HepG2 (cell line): ENCODE measurements around the gene DUSP8. TPM values are rescaled to one million over a fixed set of nuclear protein-coding genes. Genes with fewer than 3 reads are reported as not detected.
A peak's percentile ranks its signal among the peaks of the same experiment; 100 is the strongest.

Source experiments
- ATAC-seq: fragments of 200-7000 bp; cut with Tn5 transposase; 3 replicates; pipeline ENCODE4 v1.9.1; 2020; ENCODE audit warnings: mild to moderate bottlenecking, moderate library complexity
- BruUV-seq: library from RNA; stranded (reverse); fragments of 400-500 nt; replicated peaks from 2 replicates; lab custom pipeline; 2021; lab: Mats Ljungman, UMichigan
- CTCF ChIA-PET: fragments of 300-600 bp; formaldehyde crosslinking; extraction: SDS; loops from one replicate; lab custom pipeline; 2021; ENCODE audit warnings: low total read pairs, inconsistent platforms, low intra/inter-chr PET ratio; lab: Yijun Ruan, JAX
- POLR2A ChIA-PET: fragments of 350-600 bp; sonication (Branson Sonifier 250); formaldehyde crosslinking; loops from one replicate; lab custom pipeline; 2020; ENCODE audit warnings: antibody characterized with exemption, inconsistent platforms; lab: Yijun Ruan, JAX
- DNase-seq: peaks from one replicate; pipeline ENCODE4 v3.0.0-alpha.2; 2015; ENCODE audit warnings: low spot score
- FAIRE-seq: peaks from 3 replicates; lab custom pipeline; 2011; peaks lifted over from hg19 to GRCh38; lab: Jason Lieb, UNC
- H2AFZ ChIP-seq: one replicate; pipeline ENCODE4 v1.6.1; 2011; ENCODE audit warnings: low read length, inconsistent platforms
- H3K27ac ChIP-seq: fragments of 300-600 bp; 3 replicates; pipeline ENCODE4 v1.8.0; 2011; ENCODE audit warnings: mixed run types, mild to moderate bottlenecking, mixed read lengths, low read length, inconsistent platforms; ENCODE audit not compliant: insufficient read depth; ENCODE audit errors: extremely low read length
- H3K27me3 ChIP-seq, 2 experiments: fragments of 200-600 bp in 1 of 2; 2 replicates in 1 of 2; 3 replicates in 1 of 2; pipeline versions ENCODE4 v1.6.0 to v1.8.0; 2011; ENCODE audit warnings: low read length in 2 of 2, mild to moderate bottlenecking in 2 of 2, moderate library complexity in 2 of 2, inconsistent platforms in 1 of 2; ENCODE audit not compliant: insufficient read depth in 2 of 2, control insufficient read depth in 1 of 2
- H3K36me3 ChIP-seq, 2 experiments: fragments of 200-600 bp in 1 of 2; replicated peaks in 1 of 2; 2 replicates in 1 of 2; 3 replicates in 1 of 2; pipeline versions ENCODE4 v1.5.1 to v1.8.0; 2011; ENCODE audit warnings: low read length in 2 of 2, inconsistent platforms in 1 of 2; ENCODE audit not compliant: insufficient read depth in 2 of 2, control insufficient read depth in 1 of 2
- H3K4me1 ChIP-seq: 2 replicates; pipeline ENCODE4 v1.5.1; 2012; ENCODE audit warnings: low read length, inconsistent platforms; ENCODE audit not compliant: insufficient read depth
- H3K4me2 ChIP-seq: 2 replicates; pipeline ENCODE4 v1.6.0; 2011; ENCODE audit warnings: low read depth, low read length, inconsistent platforms
- H3K4me3 ChIP-seq, 3 experiments: fragments of 200-600 bp in 1 of 3; sonication (generic), shearing (Covaris generic) in 1 of 3; replicated peaks in 1 of 3; 2 replicates each; pipeline ENCODE4 v1.5.1; 2011 to 2016; ENCODE audit warnings: low read length in 3 of 3, inconsistent platforms in 2 of 3, low read depth in 2 of 3, mild to moderate bottlenecking in 2 of 3, control low read depth in 1 of 3, mixed read lengths in 1 of 3; ENCODE audit not compliant: insufficient read depth in 1 of 3
- H3K79me2 ChIP-seq: one replicate; pipeline ENCODE4 v1.6.1; 2011; ENCODE audit warnings: low read length, inconsistent platforms; ENCODE audit not compliant: insufficient read depth
- H3K9ac ChIP-seq: 2 replicates; pipeline ENCODE4 v1.6.0; 2011; ENCODE audit warnings: mild to moderate bottlenecking, low read depth, low read length, inconsistent platforms; ENCODE audit not compliant: insufficient read depth
- H3K9me3 ChIP-seq: 2 replicates; pipeline ENCODE4 v1.5.1; 2012; ENCODE audit warnings: mild to moderate bottlenecking, low read length
- H4K20me1 ChIP-seq: 2 replicates; pipeline ENCODE4 v1.6.0; 2011; ENCODE audit warnings: inconsistent platforms, mild to moderate bottlenecking, low read length, moderate library complexity; ENCODE audit not compliant: insufficient read depth
- ETV6 ChIP-seq: sonication (generic); formaldehyde crosslinking; conservative IDR thresholded peaks from 2 replicates; pipeline ENCODE4 v1.4.0; 2020; ENCODE audit warnings: missing genetic modification reagents
- HNRNPL ChIP-seq: fragments of 200-400 bp; formaldehyde crosslinking; IDR thresholded peaks from 2 replicates; pipeline ENCODE4 v1.6.1; 2017; ENCODE audit warnings: mild to moderate bottlenecking, low read depth, low read length
- RAD21 ChIP-seq: fragments of 450-650 bp; formaldehyde crosslinking; IDR thresholded peaks from 2 replicates; pipeline ENCODE4 v1.5.0; 2020; ENCODE audit warnings: mild to moderate bottlenecking
- RBFOX2 ChIP-seq: fragments of 200-400 bp; formaldehyde crosslinking; IDR thresholded peaks from 2 replicates; pipeline ENCODE4 v1.6.1; 2017; ENCODE audit warnings: low read depth, mild to moderate bottlenecking, low read length
- ZFAT ChIP-seq: sonication (generic); formaldehyde crosslinking; conservative IDR thresholded peaks from 2 replicates; pipeline ENCODE4 v1.8.1; 2023; ENCODE audit warnings: missing genetic modification reagents, inconsistent platforms
- ZKSCAN8 ChIP-seq: IDR thresholded peaks from 2 replicates; pipeline ENCODE4 v1.6.1; 2016; ENCODE audit warnings: borderline replicate concordance, missing genetic modification reagents, missing compliant biosample characterization
- ZNF101 ChIP-seq: sonication (generic); formaldehyde crosslinking; IDR thresholded peaks from 2 replicates; pipeline ENCODE4 v1.4.0; 2020; ENCODE audit warnings: mild to moderate bottlenecking, low read depth, missing genetic modification reagents, borderline replicate concordance
- ZNF383 ChIP-seq: sonication (generic); formaldehyde crosslinking; IDR thresholded peaks from 2 replicates; pipeline ENCODE4 v1.4.0; 2020; ENCODE audit warnings: missing genetic modification reagents, mild to moderate bottlenecking, borderline replicate concordance
- whole genome bisulfite sequencing: methylation state at CpG from one replicate; pipeline ENCODE4 v1.1.6; 2017; ENCODE audit warnings: low lambda C conversion rate; 5-methylcytosine and 5-hydroxymethylcytosine counted together
- in situ Hi-C: cut with HindIII; loops from 2 replicates; pipeline ENCODE4 v1.10.0; 2017; ENCODE audit warnings: low pct_unique_long_range_greater_than_20kb; ENCODE audit not compliant: extremely low pct_ligation_motif_present
- intact Hi-C: fragments of 100-400 bp; cut with micrococcal nuclease; formaldehyde crosslinking; loops from one replicate; pipeline ENCODE4 v1.10.0; 2022; ENCODE audit not compliant: unreplicated experiment
- polyA plus RNA-seq, 8 experiments: library from polyadenylated mRNA; depleted of rRNA in 3 of 8; stranded (reverse) in 7 of 8; unstranded in 1 of 8; fragments of >200 nt; fragmentation: Illumina TruSeq in 4 of 8; extraction: Trizol in 4 of 8; gene quantifications; 2 replicates each; pipeline versions ENCODE4 v1.2.1 to v1.2.3, GENCODE V29; 2011 to 2016; ENCODE audit warnings: low read depth in 4 of 8, missing spikeins in 1 of 8, mixed read lengths in 1 of 8; ENCODE audit not compliant: insufficient read depth in 1 of 8
- total RNA-seq, 5 experiments: library from RNA; depleted of rRNA; stranded (reverse); fragments of >200 nt; fragmentation: Illumina TruSeq; extraction: Trizol; gene quantifications; 2 replicates each; pipeline ENCODE4 v1.2.3, GENCODE V29; 2016; ENCODE audit warnings: low read depth in 1 of 5
- TF ChIP-seq, protein P1 (sequence below): sonication (generic); formaldehyde crosslinking; IDR thresholded peaks from 2 replicates; pipeline ENCODE4 v1.8.1; 2023; ENCODE audit warnings: mild to moderate bottlenecking, missing genetic modification reagents, borderline replicate concordance
- TF ChIP-seq, protein P2 (sequence below): sonication (generic); formaldehyde crosslinking; IDR thresholded peaks from 2 replicates; pipeline ENCODE4 v1.5.1; 2020; ENCODE audit warnings: mild to moderate bottlenecking, missing genetic modification reagents, borderline replicate concordance

DUSP8 gene
- total and polyA plus RNA-seq, 2 of the 13 experiments (the other 11 are each of a cell fraction or from before 2014, with no cell fraction given), result 1.8 to 8.0 TPM

GRCh38 chr11:1573077-1573902, 1.2 kb upstream of the DUSP8 start:
- peak overlapping the region; percentile 84; the same call in 1 of the 2 replicates for H3K9ac ChIP-seq
- in situ Hi-C loops, result no loop called here
- peak overlapping the region; percentile 93 for H3K4me2 ChIP-seq
- peaks cover 5% of the 10 kb centered on the region for H3K9me3 ChIP-seq
- BruUV-seq, result TSS peak; percentile 67
- POLR2A ChIA-PET, result interaction anchor here (0.7 to 1.6 kb wide), 3 partner anchors 16 to 310 kb away, joined by 3 to 5 read pairs (median 3); no protein-coding TSS in a partner anchor
- peaks cover 1 to 17% of the 10 kb centered on the region in 2 experiments; a peak in 3 of 5 replicates for H3K27me3 ChIP-seq
- H4K20me1 ChIP-seq, result peaks cover 24% of the 10 kb centered on the region; the same call in 1 of the 2 replicates
- TF ChIP-seq RBFOX2 (0 out of 2 replicates have a peak, but pooled peaks have one; percentile 8), HNRNPL (peak; percentile 75; the same call in 1 of the 2 replicates), ZNF101 (CRISPR knock-in tag) (no peak), ZKSCAN8 (CRISPR knock-in tag) (peak; percentile 90)
- no peak overlapping the region for H2AFZ ChIP-seq
- H3K27ac ChIP-seq, result no peak overlapping the region
- FAIRE-seq (no peak), ATAC-seq (peak; percentile 8), DNase-seq (no peak)
- intact Hi-C loops, result no loop called here
- no peaks in the 10 kb centered on the region for H3K79me2 ChIP-seq
- H3K36me3 ChIP-seq, result no peaks in the 10 kb centered on the region
- peaks cover 37% of the 10 kb centered on the region for H3K4me1 ChIP-seq
- CTCF ChIA-PET, result interaction anchor here (0.9 to 2.3 kb wide), 2 partner anchors 27 to 32 kb away, joined by 3 to 17 read pairs; no protein-coding TSS in a partner anchor
- H3K4me3 ChIP-seq, result peak overlapping the region; percentile 65 to 76 (median 72)
- 3% methylated on average over 7 of the region's 37 CpGs for WGBS

DNA sequence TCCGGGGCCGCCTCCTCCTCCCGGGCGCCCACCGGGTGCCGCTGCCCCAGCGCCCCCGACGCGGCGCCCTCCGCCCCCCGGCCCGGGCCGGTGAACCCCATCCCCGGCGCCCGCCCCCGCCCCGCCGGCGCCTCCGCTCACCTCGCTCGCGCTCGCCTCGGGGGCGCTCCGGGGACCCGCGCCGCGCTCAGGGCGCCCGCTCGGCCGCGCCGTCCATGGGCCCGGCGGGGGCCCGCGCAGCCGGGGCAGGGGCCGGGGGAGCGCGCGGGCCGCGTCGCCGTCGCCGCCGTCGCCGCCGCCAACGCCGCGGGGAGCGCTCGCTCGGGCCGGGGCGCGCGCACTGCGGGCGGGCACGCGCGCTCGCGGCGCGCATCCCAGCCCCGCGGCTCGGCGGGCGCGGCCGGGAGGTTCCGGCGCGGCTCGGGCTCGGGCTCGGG, 293 bp downstream of the DUSP8 start:
- FAIRE-seq (no peak), DNase-seq (no peak), ATAC-seq (no peak)
- POLR2A ChIA-PET, result no interaction called here
- Histone ChIP-seq H3K4me2 (peak overlapping the region; percentile 93), H3K9me3 (no peaks in the 10 kb centered on the region), H3K27me3 (peaks cover 1 to 17% of the 10 kb centered on the region in 2 experiments; a peak in 3 of 5 replicates), H3K27ac (no peak overlapping the region), H3K9ac (peak overlapping the region; percentile 84; the same call in 1 of the 2 replicates), H4K20me1 (peaks cover 33% of the 10 kb centered on the region; the same call in 1 of the 2 replicates), H3K4me3 (peak overlapping the region in 2 of 3 experiments; percentile 72 to 78; a peak in 3 of 6 replicates), H3K4me1 (peaks cover 47% of the 10 kb centered on the region), H2AFZ (no peak overlapping the region), H3K36me3 (no peaks in the 10 kb centered on the region), H3K79me2 (no peaks in the 10 kb centered on the region)
- in situ Hi-C loops (no loop called here), intact Hi-C loops (no loop called here)
- no TSS peak for BruUV-seq
- CTCF ChIA-PET, result no interaction called here
- no CpG with 5 or more reads among the region's 91 CpGs for WGBS
- TF ChIP-seq, protein P1, sequence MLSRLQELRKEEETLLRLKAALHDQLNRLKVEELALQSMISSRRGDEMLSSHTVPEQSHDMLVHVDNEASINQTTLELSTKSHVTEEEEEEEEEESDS (CRISPR knock-in tag), result no peak
- TF ChIP-seq RAD21 (CRISPR knock-in tag), result no peak
- TF ChIP-seq, protein P2, sequence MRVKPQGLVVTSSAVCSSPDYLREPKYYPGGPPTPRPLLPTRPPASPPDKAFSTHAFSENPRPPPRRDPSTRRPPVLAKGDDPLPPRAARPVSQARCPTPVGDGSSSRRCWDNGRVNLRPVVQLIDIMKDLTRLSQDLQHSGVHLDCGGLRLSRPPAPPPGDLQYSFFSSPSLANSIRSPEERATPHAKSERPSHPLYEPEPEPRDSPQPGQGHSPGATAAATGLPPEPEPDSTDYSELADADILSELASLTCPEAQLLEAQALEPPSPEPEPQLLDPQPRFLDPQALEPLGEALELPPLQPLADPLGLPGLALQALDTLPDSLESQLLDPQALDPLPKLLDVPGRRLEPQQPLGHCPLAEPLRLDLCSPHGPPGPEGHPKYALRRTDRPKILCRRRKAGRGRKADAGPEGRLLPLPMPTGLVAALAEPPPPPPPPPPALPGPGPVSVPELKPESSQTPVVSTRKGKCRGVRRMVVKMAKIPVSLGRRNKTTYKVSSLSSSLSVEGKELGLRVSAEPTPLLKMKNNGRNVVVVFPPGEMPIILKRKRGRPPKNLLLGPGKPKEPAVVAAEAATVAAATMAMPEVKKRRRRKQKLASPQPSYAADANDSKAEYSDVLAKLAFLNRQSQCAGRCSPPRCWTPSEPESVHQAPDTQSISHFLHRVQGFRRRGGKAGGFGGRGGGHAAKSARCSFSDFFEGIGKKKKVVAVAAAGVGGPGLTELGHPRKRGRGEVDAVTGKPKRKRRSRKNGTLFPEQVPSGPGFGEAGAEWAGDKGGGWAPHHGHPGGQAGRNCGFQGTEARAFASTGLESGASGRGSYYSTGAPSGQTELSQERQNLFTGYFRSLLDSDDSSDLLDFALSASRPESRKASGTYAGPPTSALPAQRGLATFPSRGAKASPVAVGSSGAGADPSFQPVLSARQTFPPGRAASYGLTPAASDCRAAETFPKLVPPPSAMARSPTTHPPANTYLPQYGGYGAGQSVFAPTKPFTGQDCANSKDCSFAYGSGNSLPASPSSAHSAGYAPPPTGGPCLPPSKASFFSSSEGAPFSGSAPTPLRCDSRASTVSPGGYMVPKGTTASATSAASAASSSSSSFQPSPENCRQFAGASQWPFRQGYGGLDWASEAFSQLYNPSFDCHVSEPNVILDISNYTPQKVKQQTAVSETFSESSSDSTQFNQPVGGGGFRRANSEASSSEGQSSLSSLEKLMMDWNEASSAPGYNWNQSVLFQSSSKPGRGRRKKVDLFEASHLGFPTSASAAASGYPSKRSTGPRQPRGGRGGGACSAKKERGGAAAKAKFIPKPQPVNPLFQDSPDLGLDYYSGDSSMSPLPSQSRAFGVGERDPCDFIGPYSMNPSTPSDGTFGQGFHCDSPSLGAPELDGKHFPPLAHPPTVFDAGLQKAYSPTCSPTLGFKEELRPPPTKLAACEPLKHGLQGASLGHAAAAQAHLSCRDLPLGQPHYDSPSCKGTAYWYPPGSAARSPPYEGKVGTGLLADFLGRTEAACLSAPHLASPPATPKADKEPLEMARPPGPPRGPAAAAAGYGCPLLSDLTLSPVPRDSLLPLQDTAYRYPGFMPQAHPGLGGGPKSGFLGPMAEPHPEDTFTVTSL (CRISPR knock-in tag), result no peak
- no peak for TF ChIP-seq ZFAT
- no peak for TF ChIP-seq ZNF383
- TF ChIP-seq ETV6, result no peak
